B cell (primary cell): ENCODE data around the gene MAP4K4. TPM values are rescaled to one million over a fixed set of nuclear protein-coding genes. Genes with fewer than 3 reads are reported as not detected.
A peak's percentile ranks its signal among the peaks of the same experiment; 100 is the strongest.

Source experiments
- ATAC-seq: fragments of 200-7000 bp; cut with Tn5 transposase; one replicate; pipeline ENCODE4 v1.10.0; 2021; ENCODE audit warnings: low read depth, mild to moderate bottlenecking, moderate number of reproducible peaks, moderate library complexity
- CTCF ChIA-PET: fragments of 350-600 bp; sonication (Branson Sonifier 250); formaldehyde crosslinking; loops from one replicate; lab custom pipeline; 2021; ENCODE audit warnings: antibody characterized with exemption, inconsistent platforms; lab: Charles Lee
- POLR2A ChIA-PET: fragments of 350-600 bp; sonication (Branson Sonifier 250); formaldehyde crosslinking; loops from one replicate; lab custom pipeline; 2021; ENCODE audit warnings: antibody characterized with exemption; lab: Charles Lee
- DNase-seq: peaks from one replicate; pipeline ENCODE4 v3.0.0; 2013
- H2AFZ ChIP-seq: 2 replicates; pipeline ENCODE4 v1.6.1; 2012; ENCODE audit warnings: mild to moderate bottlenecking, low read depth, low read length; ENCODE audit not compliant: insufficient read depth, poor library complexity, severe bottlenecking
- H3K27ac ChIP-seq, 2 donors: 1 replicate in 1 of 2; 2 replicates in 1 of 2; pipeline ENCODE4 v1.5.1; 2012 to 2013; ENCODE audit warnings: low read length in 2 of 2, mild to moderate bottlenecking in 2 of 2, moderate library complexity in 1 of 2
- H3K27me3 ChIP-seq, 4 experiments: fragments of 200-600 bp in 1 of 4; sonication (generic) in 1 of 4; replicated peaks in 1 of 4; 1 replicate in 2 of 4; 2 replicates in 2 of 4; pipeline versions ENCODE4 v1.6.1 to v1.7.0; 2013 to 2016; ENCODE audit warnings: low read length in 3 of 4, mild to moderate bottlenecking in 2 of 4, mixed read lengths in 1 of 4, moderate library complexity in 1 of 4; ENCODE audit not compliant: insufficient read depth in 4 of 4, control insufficient read depth in 3 of 4; ENCODE audit errors: control extremely low read depth in 1 of 4
- H3K36me3 ChIP-seq, 2 experiments: replicated peaks in 1 of 2; 1 replicate in 1 of 2; 2 replicates in 1 of 2; pipeline versions ENCODE4 v1.6.1 to v1.7.1; 2013; ENCODE audit warnings: low read length in 1 of 2; ENCODE audit not compliant: insufficient read depth in 2 of 2, control insufficient read depth in 1 of 2; ENCODE audit errors: control extremely low read depth in 1 of 2, extremely low read depth in 1 of 2
- H3K4me1 ChIP-seq, 2 donors: fragments of 200-600 bp in 1 of 2; sonication (generic) in 1 of 2; 1 replicate in 1 of 2; 2 replicates in 1 of 2; pipeline versions ENCODE4 v1.5.1 to v1.6.1; 2013 to 2017; ENCODE audit warnings: low read length in 2 of 2; ENCODE audit not compliant: control insufficient read depth in 2 of 2, insufficient read depth in 2 of 2
- H3K4me2 ChIP-seq: replicated peaks from 2 replicates; pipeline ENCODE3; 2012; ENCODE audit warnings: mild to moderate bottlenecking, low read depth, low read length; ENCODE audit not compliant: poor library complexity, severe bottlenecking
- H3K4me3 ChIP-seq, 5 experiments: fragments of 200-600 bp in 1 of 5; sonication (generic) in 1 of 5; 1 replicate in 3 of 5; 2 replicates in 2 of 5; pipeline versions ENCODE4 v1.5.1 to v1.7.0; 2011 to 2016; ENCODE audit warnings: low read length in 4 of 5, mild to moderate bottlenecking in 4 of 5, low read depth in 2 of 5, control low read depth in 1 of 5, moderate library complexity in 1 of 5; ENCODE audit not compliant: insufficient read depth in 1 of 5; ENCODE audit errors: control extremely low read depth in 1 of 5, extremely low read depth in 1 of 5
- H3K79me2 ChIP-seq: fragments of 200-600 bp; sonication (generic); one replicate; pipeline ENCODE4 v1.6.0; 2016; ENCODE audit warnings: low read length; ENCODE audit not compliant: control insufficient read depth, insufficient read depth
- H3K9ac ChIP-seq: fragments of 200-600 bp; sonication (generic); 2 replicates; pipeline ENCODE4 v1.6.1; 2017; ENCODE audit warnings: mild to moderate bottlenecking, low read length, moderate library complexity
- H3K9me3 ChIP-seq, 3 donors: one replicate each; pipeline versions ENCODE4 v1.6.1 to v1.7.1; 2013; ENCODE audit warnings: low read length in 2 of 3; ENCODE audit not compliant: control insufficient read depth in 2 of 3, insufficient read depth in 1 of 3; ENCODE audit errors: control extremely low read depth in 1 of 3
- H4K20me1 ChIP-seq: 2 replicates; pipeline ENCODE4 v1.6.0; 2012; ENCODE audit warnings: mild to moderate bottlenecking, low read length; ENCODE audit not compliant: insufficient read depth, control insufficient read depth, poor library complexity, severe bottlenecking
- H3K27ac Mint-ChIP-seq: one replicate; pipeline ENCODE4 v1.8.0; 2021; ENCODE audit warnings: mixed read lengths
- H3K27me3 Mint-ChIP-seq: one replicate; pipeline ENCODE4 v1.8.0; 2021; ENCODE audit warnings: mixed read lengths
- H3K4me1 Mint-ChIP-seq: one replicate; pipeline ENCODE4 v1.8.0; 2021; ENCODE audit warnings: mixed read lengths
- H3K4me3 Mint-ChIP-seq: one replicate; pipeline ENCODE4 v1.8.0; 2021; ENCODE audit warnings: mixed read lengths
- H3K9me3 Mint-ChIP-seq: one replicate; pipeline ENCODE4 v1.8.0; 2022; ENCODE audit warnings: mixed read lengths; ENCODE audit not compliant: insufficient read depth
- EZH2 ChIP-seq: IDR thresholded peaks from 2 replicates; pipeline ENCODE4 v1.6.1; 2012; ENCODE audit warnings: borderline replicate concordance, low read depth, mild to moderate bottlenecking, moderate library complexity, low read length; ENCODE audit not compliant: insufficient read depth, poor library complexity, severe bottlenecking
- WGBS: methylation state at CpG from one replicate; pipeline ENCODE4 v1.1.5; 2013; ENCODE audit warnings: missing lambda C conversion rate; ENCODE audit not compliant: insufficient coverage; 5-methylcytosine and 5-hydroxymethylcytosine counted together
- intact Hi-C: fragments of 100-400 bp; cut with micrococcal nuclease; formaldehyde crosslinking; loops from one replicate; pipeline ENCODE4 v1.10.0; 2022
- polyA plus RNA-seq: library from polyadenylated mRNA; depleted of rRNA; stranded (reverse); fragments of >200 nt; gene quantifications from 2 replicates; pipeline ENCODE4 v1.2.3, GENCODE V29; 2012
- total RNA-seq, 2 donors: library from RNA; stranded (reverse); fragments of 120-200 nt in 1 of 2; gene quantifications; 1 replicate in 1 of 2; 2 replicates in 1 of 2; pipeline versions ENCODE4 v1.2.3 to v1.2.4, GENCODE V29; 2013 to 2022
- TF ChIP-seq, protein P1 (sequence below): fragments of 200-600 bp; IDR thresholded peaks from one replicate; pipeline ENCODE4 v1.8.0; 2022; ENCODE audit warnings: antibody characterized with exemption, mild to moderate bottlenecking

MAP4K4 gene
- total and polyA plus RNA-seq, 2 donors (not counting 1 experiment from before 2014, with no cell fraction given): 54.8 to 280 TPM

DNA sequence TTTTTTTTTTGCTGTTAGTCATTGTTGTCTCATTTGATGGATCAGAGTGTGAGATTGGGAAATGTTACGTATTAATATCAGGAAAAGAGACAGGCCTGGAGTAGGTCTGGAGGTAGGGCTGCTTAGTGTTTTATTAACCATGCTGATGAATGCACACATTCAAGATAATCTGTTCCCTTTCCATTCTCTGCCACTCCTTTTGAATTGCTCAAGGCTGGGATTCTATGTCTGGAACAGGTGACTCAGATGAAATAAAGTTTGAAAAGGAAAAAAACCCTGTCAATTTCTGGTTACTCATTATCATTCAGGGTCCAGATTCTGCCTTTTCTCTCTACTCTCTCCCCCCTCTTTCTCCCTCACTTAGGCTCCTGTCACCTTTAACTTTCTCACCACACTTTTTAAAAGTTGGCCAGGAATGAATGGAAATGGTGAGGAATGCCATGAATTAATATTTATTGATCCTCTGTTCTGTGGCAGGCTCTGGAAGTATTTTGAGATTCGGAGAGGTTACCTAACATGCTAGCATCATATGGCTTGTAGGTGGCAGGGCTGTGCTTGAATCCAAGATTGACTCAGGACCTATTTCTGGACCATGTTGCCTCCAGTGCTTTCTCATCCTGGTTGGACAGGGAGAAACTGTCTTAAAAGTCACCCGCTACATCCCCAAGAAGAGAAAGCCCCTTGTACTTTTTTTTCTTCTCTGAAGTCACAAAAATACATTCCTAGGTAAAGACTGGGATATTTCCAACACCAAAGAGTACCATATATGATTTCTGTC is 40.2 kb downstream of the MAP4K4 start:
- Histone ChIP-seq H3K79me2 (peaks cover 100% of the 10 kb centered on the region), H3K4me3 (no peak overlapping the region), H2AFZ (no peak overlapping the region), H3K4me1 (peaks cover 83 to 90% of the 10 kb centered on the region in 2 donors), H3K27me3 (no peaks in the 10 kb centered on the region), H3K36me3 (peaks cover 0 to 2% of the 10 kb centered on the region in 2 experiments), H3K9me3 (no peaks in the 10 kb centered on the region), H3K27ac (peak overlapping the region in 1 of 2 donors; percentile 64), H4K20me1 (peaks cover 91% of the 10 kb centered on the region), H3K9ac (no peak overlapping the region), H3K4me2 (peak overlapping the region; percentile 4)
- ChIA-PET POLR2A (interaction anchor here (0.7 kb wide), 1 partner anchor 820 kb away, joined by 4 read pairs; no protein-coding TSS in a partner anchor), CTCF (interaction anchor here (0.9 to 2.2 kb wide), 2 partner anchors 12 to 85 kb away, joined by 3 to 7 read pairs; no protein-coding TSS in a partner anchor)
- no CpG with 5 or more reads among the region's 3 CpGs for WGBS
- ATAC-seq (no peak), DNase-seq (no peak)
- Mint-ChIP-seq H3K27ac (peak overlapping the region; percentile 58), H3K27me3 (no peaks in the 10 kb centered on the region), H3K4me3 (no peak overlapping the region), H3K4me1 (peaks cover 90% of the 10 kb centered on the region), H3K9me3 (no peaks in the 10 kb centered on the region)
- TF ChIP-seq EZH2: no peak
- TF ChIP-seq, protein P1, sequence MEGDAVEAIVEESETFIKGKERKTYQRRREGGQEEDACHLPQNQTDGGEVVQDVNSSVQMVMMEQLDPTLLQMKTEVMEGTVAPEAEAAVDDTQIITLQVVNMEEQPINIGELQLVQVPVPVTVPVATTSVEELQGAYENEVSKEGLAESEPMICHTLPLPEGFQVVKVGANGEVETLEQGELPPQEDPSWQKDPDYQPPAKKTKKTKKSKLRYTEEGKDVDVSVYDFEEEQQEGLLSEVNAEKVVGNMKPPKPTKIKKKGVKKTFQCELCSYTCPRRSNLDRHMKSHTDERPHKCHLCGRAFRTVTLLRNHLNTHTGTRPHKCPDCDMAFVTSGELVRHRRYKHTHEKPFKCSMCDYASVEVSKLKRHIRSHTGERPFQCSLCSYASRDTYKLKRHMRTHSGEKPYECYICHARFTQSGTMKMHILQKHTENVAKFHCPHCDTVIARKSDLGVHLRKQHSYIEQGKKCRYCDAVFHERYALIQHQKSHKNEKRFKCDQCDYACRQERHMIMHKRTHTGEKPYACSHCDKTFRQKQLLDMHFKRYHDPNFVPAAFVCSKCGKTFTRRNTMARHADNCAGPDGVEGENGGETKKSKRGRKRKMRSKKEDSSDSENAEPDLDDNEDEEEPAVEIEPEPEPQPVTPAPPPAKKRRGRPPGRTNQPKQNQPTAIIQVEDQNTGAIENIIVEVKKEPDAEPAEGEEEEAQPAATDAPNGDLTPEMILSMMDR: no peak
- intact Hi-C loops: no loop called here

DNA sequence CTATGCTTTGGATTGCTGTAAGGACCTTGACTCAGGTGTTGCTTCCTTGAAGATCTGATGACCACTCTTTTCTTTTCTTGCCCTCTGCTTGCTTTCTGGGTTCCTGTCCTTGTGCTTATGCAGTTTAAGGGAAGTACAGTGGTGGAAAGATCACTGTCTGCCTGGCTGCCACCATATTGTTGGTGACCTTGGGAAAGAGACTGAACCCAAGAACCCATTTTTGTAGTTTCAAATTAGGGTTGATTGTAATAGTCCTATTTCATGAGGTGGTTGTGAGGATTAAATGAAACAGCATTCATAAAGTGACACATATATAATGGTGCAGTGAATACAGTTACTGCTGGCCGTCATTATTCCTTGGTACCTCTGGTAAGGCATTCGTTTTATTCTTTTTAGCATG is 41.1 kb downstream of the MAP4K4 start:
- Mint-ChIP-seq H3K27me3 (no peaks in the 10 kb centered on the region), H3K4me3 (peak overlapping the region; percentile 21), H3K27ac (peak overlapping the region; percentile 61), H3K9me3 (no peaks in the 10 kb centered on the region), H3K4me1 (peaks cover 89% of the 10 kb centered on the region)
- no peaks in the 10 kb centered on the region for H3K9me3 ChIP-seq
- H4K20me1 ChIP-seq: peaks cover 90% of the 10 kb centered on the region
- ATAC-seq (no peak), DNase-seq (no peak)
- no CpG with 5 or more reads among the region's 2 CpGs for WGBS
- peaks cover 100% of the 10 kb centered on the region for H3K79me2 ChIP-seq
- H3K9ac ChIP-seq: no peak overlapping the region
- no peak overlapping the region for H3K4me2 ChIP-seq
- peaks cover 83 to 89% of the 10 kb centered on the region in 2 donors for H3K4me1 ChIP-seq
- H3K27me3 ChIP-seq: no peaks in the 10 kb centered on the region
- H3K36me3 ChIP-seq: peaks cover 0 to 2% of the 10 kb centered on the region in 2 experiments
- no peak overlapping the region for H3K27ac ChIP-seq
- CTCF ChIA-PET: no interaction called here
- TF ChIP-seq, protein P1: no peak
- TF ChIP-seq EZH2: no peak
- intact Hi-C loops: no loop called here
- no peak overlapping the region for H2AFZ ChIP-seq
- POLR2A ChIA-PET: no interaction called here
- no peak overlapping the region for H3K4me3 ChIP-seq
